HCT116 (cell line): ENCODE data around the gene REG1A. TPM values are rescaled to one million over a fixed set of nuclear protein-coding genes. Genes with fewer than 3 reads are reported as not detected.

Experiments used
- ATAC-seq: fragments of 200-7000 bp; cut with Tn5 transposase; 2 replicates; pipeline ENCODE4 v1.9.1; 2020; ENCODE audit warnings: mild to moderate bottlenecking, moderate library complexity
- BruUV-seq: library from RNA; stranded (reverse); fragments of 400-500 nt; replicated peaks from 2 replicates; lab custom pipeline; 2021; lab: Mats Ljungman, UMichigan
- CTCF ChIA-PET: fragments of 300-600 bp; sonication (Branson Sonifier 250); formaldehyde crosslinking; loops from one replicate; lab custom pipeline; 2021; ENCODE audit warnings: antibody characterized with exemption; lab: Charles Lee
- POLR2A ChIA-PET: fragments of 300-600, 350-600 bp; sonication (Branson Sonifier 250); formaldehyde crosslinking; loops from one replicate; lab custom pipeline; 2021; ENCODE audit warnings: antibody characterized with exemption; lab: Charles Lee
- RAD21 ChIA-PET, 2 experiments: fragments of 300-600 bp; sonication (Branson Sonifier 250); formaldehyde crosslinking; loops; one replicate each; lab custom pipeline; 2023; ENCODE audit warnings: low total read pairs in 2 of 2; ENCODE audit not compliant: uncharacterized antibody in 2 of 2, unreplicated experiment in 2 of 2, low non-redundant PET in 1 of 2; lab: Charles Lee
- DNase-seq: peaks from one replicate; pipeline ENCODE4 v3.0.0-alpha.2; 2010; ENCODE audit warnings: low read depth, low spot score
- H2AFZ ChIP-seq: fragments of 200-600 bp; shearing (Covaris generic), sonication (generic); 2 replicates; pipeline ENCODE4 v1.6.1; 2017; ENCODE audit warnings: low read depth, mixed run types, mixed read lengths, antibody characterized with exemption, low read length; ENCODE audit not compliant: poor library complexity, severe bottlenecking
- H3K27ac ChIP-seq: 2 replicates; pipeline ENCODE4 v1.5.1; 2012; ENCODE audit warnings: low read depth, low read length
- H3K27me3 ChIP-seq: fragments of 200-600 bp; sonication (generic); 2 replicates; pipeline ENCODE4 v1.6.1; 2016; ENCODE audit warnings: mixed run types, low read length, mixed read lengths; ENCODE audit not compliant: insufficient read depth
- H3K36me3 ChIP-seq, 2 experiments: fragments of 200-500 bp in 1 of 2; fragments of 200-600 bp in 1 of 2; sonication (Bioruptor generic) in 1 of 2; sonication (generic) in 1 of 2; 2 replicates each; pipeline versions ENCODE4 v1.5.1 to v1.6.1; 2014 to 2016; ENCODE audit warnings: low read length in 2 of 2, inconsistent platforms in 1 of 2, mixed read lengths in 1 of 2, mixed run types in 1 of 2; ENCODE audit not compliant: insufficient read depth in 2 of 2, control insufficient read depth in 1 of 2
- H3K4me1 ChIP-seq, 2 experiments: fragments of 200-600 bp in 1 of 2; sonication (generic) in 1 of 2; 2 replicates each; pipeline versions ENCODE4 v1.5.1 to v1.6.1; 2012 to 2017; ENCODE audit warnings: low read length in 2 of 2, inconsistent platforms in 1 of 2, mild to moderate bottlenecking in 1 of 2, mixed read lengths in 1 of 2, mixed run types in 1 of 2, moderate library complexity in 1 of 2; ENCODE audit not compliant: insufficient read depth in 2 of 2, control insufficient read depth in 1 of 2
- H3K4me2 ChIP-seq: fragments of 200-600 bp; sonication (generic); 2 replicates; pipeline ENCODE4 v1.6.1; 2017; ENCODE audit warnings: mixed run types, low read length, mixed read lengths
- H3K4me3 ChIP-seq, 2 experiments: fragments of 200-600 bp in 1 of 2; sonication (generic) in 1 of 2; replicated peaks in 1 of 2; 2 replicates each; pipeline ENCODE4 v1.5.1; 2011 to 2016; ENCODE audit warnings: low read length in 2 of 2, control low read depth in 1 of 2, low read depth in 1 of 2, mild to moderate bottlenecking in 1 of 2, mixed read lengths in 1 of 2, mixed run types in 1 of 2
- H3K79me2 ChIP-seq: fragments of 200-600 bp; sonication (generic); 2 replicates; pipeline ENCODE4 v1.6.1; 2017; ENCODE audit warnings: mild to moderate bottlenecking, mixed run types, low read length, moderate library complexity, mixed read lengths; ENCODE audit not compliant: insufficient read depth
- H3K9ac ChIP-seq: fragments of 200-600 bp; sonication (generic); 2 replicates; pipeline ENCODE4 v1.6.1; 2016; ENCODE audit warnings: low read length, mixed read lengths
- H3K9me2 ChIP-seq: fragments of 200-600 bp; sonication (generic), shearing (Covaris generic); 2 replicates; pipeline ENCODE4 v1.6.1; 2017; ENCODE audit warnings: mixed run types, mild to moderate bottlenecking, moderate library complexity; ENCODE audit not compliant: insufficient read depth
- H3K9me3 ChIP-seq, 2 experiments: fragments of 200-500 bp in 1 of 2; fragments of 200-600 bp in 1 of 2; sonication (Bioruptor generic) in 1 of 2; sonication (generic) in 1 of 2; 2 replicates each; pipeline ENCODE4 v1.6.1; 2014 to 2017; ENCODE audit warnings: low read length in 2 of 2, mixed read lengths in 2 of 2, inconsistent platforms in 1 of 2, low read depth in 1 of 2, mild to moderate bottlenecking in 1 of 2, mixed run types in 1 of 2, moderate library complexity in 1 of 2; ENCODE audit not compliant: control insufficient read depth in 1 of 2, insufficient read depth in 1 of 2
- H4K20me1 ChIP-seq: fragments of 200-600 bp; sonication (generic), shearing (Covaris generic); 2 replicates; pipeline ENCODE4 v1.6.1; 2017; ENCODE audit warnings: mixed run types, mild to moderate bottlenecking, moderate library complexity; ENCODE audit not compliant: insufficient read depth
- EZH2phosphoT487 ChIP-seq: fragments of 200-600 bp; IDR thresholded peaks from 2 replicates; pipeline ENCODE4 v1.6.1; 2018; ENCODE audit warnings: antibody characterized with exemption, borderline replicate concordance
- JUND ChIP-seq: IDR thresholded peaks from 2 replicates; pipeline ENCODE4 v1.6.1; 2012
- SP1 ChIP-seq: IDR thresholded peaks from 2 replicates; pipeline ENCODE4 v1.6.1; 2012; ENCODE audit warnings: low read depth
- TCF7L2 ChIP-seq: IDR thresholded peaks from 2 replicates; pipeline ENCODE4 v1.7.0; 2011; ENCODE audit warnings: borderline replicate concordance, inconsistent platforms; ENCODE audit not compliant: insufficient read depth, insufficient read length; ENCODE audit errors: extremely low read depth
- YY1 ChIP-seq: IDR thresholded peaks from 2 replicates; pipeline ENCODE4 v1.6.1; 2011; ENCODE audit warnings: low read length, low read depth, moderate library complexity, mild to moderate bottlenecking; ENCODE audit not compliant: insufficient replicate concordance; ENCODE audit errors: extremely low read depth
- intact Hi-C: fragments of 100-400 bp; cut with micrococcal nuclease; formaldehyde crosslinking; loops from 2 replicates; pipeline ENCODE4 v1.10.0; 2022
- total RNA-seq: library from RNA; stranded (reverse); gene quantifications from one replicate; pipeline ENCODE4 v1.2.1, GENCODE V29; 2021; ENCODE audit not compliant: unreplicated experiment

REG1A gene
- total RNA-seq, 1 experiment from 2014 or later: 5.2 TPM

GRCh38 chr2:79162132-79162531 is 41.8 kb downstream of the REG1A start:
- Histone ChIP-seq H3K4me3 (no peak overlapping the region), H3K27me3 (no peaks in the 10 kb centered on the region), H3K79me2 (no peaks in the 10 kb centered on the region), H3K27ac (no peak overlapping the region), H3K4me2 (no peak overlapping the region), H3K4me1 (no peaks in the 10 kb centered on the region), H3K9me3 (peaks cover 0 to 6% of the 10 kb centered on the region in 2 experiments; a peak in 2 of 4 replicates), H3K9ac (no peak overlapping the region), H3K36me3 (no peaks in the 10 kb centered on the region), H4K20me1 (no peaks in the 10 kb centered on the region)
- CTCF ChIA-PET: no interaction called here
- intact Hi-C loops: no loop called here
- DNase-seq: no peak
- no peak for TF ChIP-seq SP1
- no peak for TF ChIP-seq JUND
- peak; percentile 20 for TF ChIP-seq TCF7L2
- no peak for TF ChIP-seq EZH2phosphoT487
- TF ChIP-seq, all 23 proteins: peak for 1
- ChIA-PET POLR2A (no interaction called here), RAD21 (no interaction called here)
- H2AFZ ChIP-seq: no peak overlapping the region
- no TSS peak for BruUV-seq
- H3K9me2 ChIP-seq: no peaks in the 10 kb centered on the region
- no peak for ATAC-seq

DNA sequence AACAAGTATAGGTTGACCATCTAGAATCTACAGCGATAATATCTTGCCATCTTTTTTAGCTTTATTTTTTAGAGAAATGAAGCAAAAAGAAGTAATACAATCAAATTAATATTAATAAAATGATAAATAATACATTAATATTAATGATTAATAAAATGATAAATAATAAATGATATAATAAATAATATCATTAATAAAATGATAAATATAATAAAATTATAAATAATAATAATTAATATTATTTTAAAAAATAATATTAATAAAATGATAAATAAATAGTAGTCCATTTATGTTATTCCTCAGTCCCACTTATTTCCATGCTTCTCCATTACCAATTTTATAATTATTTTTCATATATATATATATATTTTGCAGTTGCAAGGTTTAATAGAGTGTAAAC is 42.5 kb downstream of the REG1A start:
- Histone ChIP-seq H3K9me3 (peaks cover 0 to 6% of the 10 kb centered on the region in 2 experiments; a peak in 1 of 4 replicates), H3K36me3 (no peaks in the 10 kb centered on the region), H3K9ac (no peak overlapping the region), H4K20me1 (no peaks in the 10 kb centered on the region), H3K79me2 (no peaks in the 10 kb centered on the region), H3K4me1 (no peaks in the 10 kb centered on the region), H3K27ac (no peak overlapping the region), H3K9me2 (no peaks in the 10 kb centered on the region), H2AFZ (no peak overlapping the region), H3K4me3 (no peak overlapping the region), H3K4me2 (no peak overlapping the region), H3K27me3 (no peaks in the 10 kb centered on the region)
- BruUV-seq: no TSS peak
- DNase-seq (no peak), ATAC-seq (no peak)
- POLR2A ChIA-PET: no interaction called here
- CTCF ChIA-PET: no interaction called here
- no peak for TF ChIP-seq YY1
- intact Hi-C loops: no loop called here
- RAD21 ChIA-PET: no interaction called here
